C4-2B (cell line): ENCODE results near the gene PCSK5.

Experiments used
- CTCF ChIP-seq: fragments of 450-650 bp; conservative IDR thresholded peaks from 2 replicates; pipeline ENCODE4 v1.5.1; 2017; ENCODE audit warnings: mild to moderate bottlenecking
- ZFX ChIP-seq: fragments of 450-650 bp; IDR thresholded peaks from 2 replicates; pipeline ENCODE4 v1.6.1; 2017

- no peak for TF ChIP-seq CTCF
- TF ChIP-seq ZFX: no peak
Observed at GRCh38 chr9:76216161-76216649, 325.7 kb downstream of the PCSK5 start.
